LHCN-M2 (cell line): ENCODE measurements around the gene NIPAL3. TPM values are rescaled to one million over a fixed set of nuclear protein-coding genes. Genes with fewer than 3 reads are reported as not detected.
"Not testable (repeated sequence)": the region's sequence is repeated elsewhere in the genome, so short reads cannot be mapped to it uniquely, and the experiment has no call there.

Experiments
- DNase-seq: peaks from one replicate; pipeline ENCODE4 v3.0.0-alpha.2; 2012; ENCODE audit warnings: low read depth
- total RNA-seq: library from RNA; depleted of rRNA; stranded (reverse); fragments of >200 nt; gene quantifications from 2 replicates; pipeline ENCODE4 v1.2.3, GENCODE V29; 2014; rRNA removed

The NIPAL3 gene
- total RNA-seq, 1 experiment from 2014 or later, result 18.8 TPM

DNA sequence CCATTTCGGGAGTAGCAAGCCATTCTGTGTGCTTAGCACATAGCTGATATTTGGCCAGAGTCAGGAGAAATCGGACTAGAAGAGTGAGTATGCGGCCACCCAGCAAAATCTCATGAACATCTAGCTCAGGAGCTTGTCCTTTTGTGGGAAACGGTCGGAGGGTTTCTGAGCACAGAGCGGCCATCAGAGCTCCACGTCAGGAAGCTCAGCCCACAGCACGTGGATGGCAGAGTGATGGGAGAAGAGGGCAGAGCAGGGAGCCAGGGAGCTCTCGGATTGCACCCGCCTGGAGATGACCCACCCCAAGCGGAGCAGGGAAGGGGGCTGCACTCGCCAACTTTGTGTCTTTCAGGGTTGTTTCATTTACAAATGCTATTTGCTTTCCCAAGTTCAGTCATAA lies 100.9 kb downstream of the NIPAL3 start:
- DNase-seq, result no peak

DNA sequence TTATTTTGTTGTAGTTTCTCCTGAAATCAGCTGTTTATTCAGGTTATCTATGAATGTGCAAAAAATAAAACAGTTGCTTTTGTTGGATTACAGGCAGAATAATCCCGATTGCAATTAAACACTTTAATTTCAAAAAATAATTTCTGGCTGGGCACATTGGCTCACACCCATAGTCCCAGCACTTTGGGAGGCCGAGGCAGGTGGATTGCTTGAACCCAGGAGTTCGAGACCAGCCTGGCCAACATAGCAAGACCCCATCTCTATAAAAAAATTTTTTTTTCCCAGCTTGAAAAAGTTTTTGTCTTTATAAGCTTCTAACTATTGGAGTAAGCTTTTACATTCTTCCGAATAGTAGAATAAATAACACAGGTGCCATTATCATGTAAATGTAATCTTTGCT lies 102.3 kb downstream of the NIPAL3 start:
- no peak for DNase-seq

DNA sequence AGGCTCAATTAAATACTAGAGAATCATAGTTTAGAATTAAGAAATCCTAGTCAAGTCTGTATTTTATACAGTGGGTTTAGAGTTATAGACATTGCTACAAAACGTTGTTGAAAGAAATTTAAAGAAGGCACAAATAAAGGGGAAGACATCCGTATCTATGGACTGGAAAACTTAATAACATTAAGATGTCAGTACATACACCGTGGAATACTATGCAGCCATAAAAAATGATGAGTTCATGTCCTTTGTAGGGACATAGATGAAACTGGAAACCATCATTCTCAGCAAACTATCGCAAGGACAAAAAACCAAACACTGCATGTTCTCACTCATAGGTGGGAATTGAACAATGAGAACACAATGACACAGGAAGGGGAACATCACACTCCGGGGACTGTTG lies 104.7 kb downstream of the NIPAL3 start:
- DNase-seq, result not testable (repeated sequence)

Other genes starting within 250 kb of the NIPAL3 start
- not detected in 2 replicates for gene IFNLR1, start 228.5 kb upstream of the NIPAL3 start, total RNA-seq
- not detected in 2 replicates for gene GRHL3, start 96.4 kb upstream of the NIPAL3 start, total RNA-seq
- gene STPG1, start 2.0 kb upstream of the NIPAL3 start, total RNA-seq, result 3.3 and 4.9 TPM in 2 replicates
- gene RCAN3, start 87.0 kb downstream of the NIPAL3 start, total RNA-seq, result 6.1 and 6.8 TPM in 2 replicates
- not detected in 2 replicates for gene NCMAP, start 140.3 kb downstream of the NIPAL3 start, total RNA-seq
- 46.2 and 55.3 TPM in 2 replicates for gene SRRM1, start 227.5 kb downstream of the NIPAL3 start, total RNA-seq